OCI-LY7 (cell line): ENCODE measurements around the gene HLA-DPA1. TPM values are rescaled to one million over a fixed set of nuclear protein-coding genes. Genes with fewer than 3 reads are reported as not detected.
A peak's percentile ranks its signal among the peaks of the same experiment; 100 is the strongest.

Source experiments
- Bru-seq: library from RNA; stranded (reverse); fragments of 400-500 nt; gene quantifications from one replicate; lab custom pipeline; 2021; lab: Mats Ljungman, UMichigan
- BruChase-seq, 2 experiments: library from RNA; stranded (reverse); fragments of 400-500 nt; gene quantifications; one replicate each; lab custom pipeline; 2021; lab: Mats Ljungman, UMichigan
- BruUV-seq: library from RNA; stranded (reverse); fragments of 400-500 nt; replicated peaks from 2 replicates; lab custom pipeline; 2021; lab: Mats Ljungman, UMichigan
- CTCF ChIA-PET: fragments of 300-600 bp; sonication (Branson Sonifier 250); formaldehyde crosslinking; loops from one replicate; lab custom pipeline; 2022; ENCODE audit warnings: antibody characterized with exemption; ENCODE audit not compliant: unreplicated experiment; lab: Charles Lee
- POLR2A ChIA-PET: fragments of 300-600 bp; sonication (Branson Sonifier 250); formaldehyde crosslinking; loops from one replicate; lab custom pipeline; 2022; ENCODE audit warnings: antibody characterized with exemption; lab: Charles Lee
- DNase-seq: peaks from one replicate; pipeline ENCODE4 v3.0.0-alpha.2; 2015; ENCODE audit warnings: low spot score
- H2AFZ ChIP-seq: fragments of 200-600 bp; sonication (generic), shearing (Covaris generic); 2 replicates; pipeline ENCODE4 v1.6.1; 2014; ENCODE audit warnings: mild to moderate bottlenecking, antibody characterized with exemption, low read length, moderate library complexity
- H3K27ac ChIP-seq: fragments of 200-600 bp; sonication (generic); 2 replicates; pipeline ENCODE4 v1.5.1; 2014; ENCODE audit warnings: mixed run types, low read depth, mild to moderate bottlenecking, moderate library complexity, low read length, inconsistent platforms; ENCODE audit not compliant: poor library complexity, severe bottlenecking
- H3K36me3 ChIP-seq: fragments of 200-600 bp; sonication (generic); 2 replicates; pipeline ENCODE4 v1.6.1; 2014; ENCODE audit warnings: mild to moderate bottlenecking, antibody characterized with exemption, low read length, moderate library complexity, mixed read lengths; ENCODE audit not compliant: insufficient read depth
- H3K4me1 ChIP-seq: fragments of 200-600 bp; sonication (generic); 2 replicates; pipeline ENCODE4 v1.5.1; 2014; ENCODE audit warnings: mild to moderate bottlenecking, low read length; ENCODE audit not compliant: insufficient read depth, poor library complexity, severe bottlenecking
- H3K4me2 ChIP-seq: fragments of 200-600 bp; sonication (generic); 2 replicates; pipeline ENCODE4 v1.6.1; 2014; ENCODE audit warnings: mild to moderate bottlenecking, low read length
- H3K4me3 ChIP-seq: fragments of 200-600 bp; sonication (generic); 2 replicates; pipeline ENCODE4 v1.5.1; 2014; ENCODE audit warnings: mild to moderate bottlenecking, low read depth, low read length; ENCODE audit not compliant: poor library complexity, severe bottlenecking
- H3K79me2 ChIP-seq: fragments of 200-600 bp; sonication (generic); 2 replicates; pipeline ENCODE4 v1.6.1; 2016; ENCODE audit warnings: low read depth, mild to moderate bottlenecking, low read length, moderate library complexity, mixed read lengths; ENCODE audit not compliant: insufficient read depth
- H3K9me2 ChIP-seq: fragments of 200-600 bp; sonication (generic); 2 replicates; pipeline ENCODE4 v1.6.1; 2016; ENCODE audit warnings: mild to moderate bottlenecking, low read length, mixed read lengths; ENCODE audit not compliant: insufficient read depth
- H3K9me3 ChIP-seq: fragments of 200-600 bp; sonication (generic); 2 replicates; pipeline ENCODE4 v1.6.1; 2014; ENCODE audit warnings: mild to moderate bottlenecking, mixed run types, low read length, mixed read lengths
- H4K20me1 ChIP-seq: fragments of 200-600 bp; sonication (generic); 2 replicates; pipeline ENCODE4 v1.6.1; 2014; ENCODE audit warnings: mild to moderate bottlenecking, antibody characterized with exemption, low read length, moderate library complexity, mixed read lengths; ENCODE audit not compliant: insufficient read depth
- CTCF ChIP-seq: fragments of 200-600 bp; sonication (generic); conservative IDR thresholded peaks from 2 replicates; pipeline ENCODE4 v1.5.1; 2014; ENCODE audit warnings: mild to moderate bottlenecking, antibody characterized with exemption, low read length, moderate library complexity, mixed read lengths
- EZH2phosphoT487 ChIP-seq: fragments of 200-600 bp; sonication (generic); IDR thresholded peaks from 2 replicates; pipeline ENCODE4 v1.6.1; 2018; ENCODE audit warnings: low read depth, borderline replicate concordance, mild to moderate bottlenecking, mixed run types, antibody characterized with exemption, low read length, moderate library complexity, mixed read lengths
- intact Hi-C: fragments of 100-400 bp; cut with micrococcal nuclease; formaldehyde crosslinking; loops from one replicate; pipeline ENCODE4 v1.10.0; 2022; ENCODE audit not compliant: unreplicated experiment
- long read RNA-seq: library from polyadenylated mRNA; stranded (forward); transcript quantifications from one replicate; pipeline ENCODE4 v2.0.0, GENCODE V29; 2022
- total RNA-seq, 2 experiments: library from RNA; depleted of rRNA in 1 of 2; stranded (reverse); fragments of >200 nt in 1 of 2; shearing (Covaris generic) in 1 of 2; gene quantifications; 2 replicates each; pipeline ENCODE4 v1.2.3, GENCODE V29; 2014 to 2022

HLA-DPA1 gene
- total RNA-seq (2014; rRNA removed; shearing (Covaris generic)) (306 and 388 TPM in 2 replicates), total RNA-seq (2022) (253 and 256 TPM in 2 replicates), Bru-seq, nascent RNA (percentile 95 among the genes with signal in this experiment), BruChase-seq, experiment 1, labeled RNA remaining after a 6-hour chase (percentile 95 among the genes with signal in this experiment), BruChase-seq, experiment 2, labeled RNA remaining after a 2-hour chase (percentile 89 among the genes with signal in this experiment)
- long read RNA-seq, partial matches to known transcripts: 297 of 308 reads
- long read RNA-seq, other reads (novel, unspliced or antisense): 11 of 308 reads

- Histone ChIP-seq H3K4me3 (peak within 1 kb of the TSS; percentile 80), H2AFZ (peak within 1 kb of the TSS; percentile 81), H3K9me3 (no peaks in the 10 kb centered on the region), H3K4me2 (peak within 1 kb of the TSS; percentile 84), H3K36me3 (peaks cover 42% of the 10 kb centered on the region), H3K79me2 (peaks cover 76% of the 10 kb centered on the region), H3K27ac (peak within 1 kb of the TSS; percentile 88), H3K4me1 (peaks cover 42% of the 10 kb centered on the region), H4K20me1 (peaks cover 12% of the 10 kb centered on the region; the same call in 1 of the 2 replicates), H3K9me2 (no peaks in the 10 kb centered on the region)
- ChIA-PET POLR2A (interaction anchor here (0.7 to 5.4 kb wide), 22 partner anchors 10 to 319 kb away, joined by 3 to 75 read pairs (median 4); partner anchors contain the start of genes HLA-DMA and PSMB8), CTCF (interaction anchor here (1.5 kb wide), 1 partner anchor 44 kb away, joined by 4 read pairs; no protein-coding TSS in a partner anchor)
- peak; percentile 90 for DNase-seq
- TF ChIP-seq CTCF: no peak
- TF ChIP-seq EZH2phosphoT487: no peak
- intact Hi-C loops: loop anchor here (2.0 kb wide), 1 partner anchor 45 kb away; no protein-coding TSS in a partner anchor
- BruUV-seq: no TSS peak
Observed at GRCh38 chr6:33073431-33073871, at the start of gene HLA-DPA1. Gene HLA-DPA1, minus strand, starts transcription at chr6:33073649.

GRCh38 chr6:33123181-33123580 lies 49.7 kb upstream of the HLA-DPA1 start:
- Histone ChIP-seq H3K4me3 (no peak overlapping the region), H3K4me2 (no peak overlapping the region), H3K36me3 (no peaks in the 10 kb centered on the region), H4K20me1 (no peaks in the 10 kb centered on the region), H2AFZ (no peak overlapping the region), H3K4me1 (peaks cover 3% of the 10 kb centered on the region), H3K9me3 (peaks cover 11% of the 10 kb centered on the region; the same call in 1 of the 2 replicates), H3K27ac (no peak overlapping the region), H3K79me2 (no peaks in the 10 kb centered on the region), H3K9me2 (no peaks in the 10 kb centered on the region)
- no TSS peak for BruUV-seq
- POLR2A ChIA-PET: no interaction called here
- no peak for TF ChIP-seq CTCF
- TF ChIP-seq EZH2phosphoT487: no peak
- CTCF ChIA-PET: no interaction called here
- no peak for DNase-seq
- intact Hi-C loops: loop anchor here (1.0 kb wide), 1 partner anchor 125 kb away; no protein-coding TSS in a partner anchor
